ENCODE results near the gene MAP4K2.

The MAP4K2 gene

GRCh38 chr11:64778473-64779298 lies 24.3 kb downstream of the MAP4K2 start, which contains the start of gene SF1:
TSS of gene SF1 (minus strand) at chr11:64778542. CDS start at chr11:64778392, 150 bp downstream.
- Histone ChIP-seq H3K4me1 (ENCODE audit: control insufficient read depth in 1 of 2, insufficient read depth in 1 of 2, low read depth in 1 of 2, low read length in 1 of 2) (peaks cover 53 to 60% of the 10 kb centered on the region in 2 experiments), H3K27me3 (no peaks in the 10 kb centered on the region), H3K36me3 (peaks cover 33% of the 10 kb centered on the region), H3K9me3 (no peaks in the 10 kb centered on the region), H3K4me3 (ENCODE audit: low read depth in 1 of 2, low read length in 1 of 2) (peak within 1 kb of the TSS; percentile 79 to 95), H3K27ac (peak within 1 kb of the TSS; percentile 99)
- TF ChIP-seq CTCF (IDR thresholded peaks at IDR 0.05) = peak; percentile 29

GRCh38 chr11:64778223-64778472 lies 24.9 kb downstream of the MAP4K2 start:
- Histone ChIP-seq H3K36me3 (peaks cover 39% of the 10 kb centered on the region), H3K4me1 (ENCODE audit: control insufficient read depth in 1 of 2, insufficient read depth in 1 of 2, low read depth in 1 of 2, low read length in 1 of 2) (peaks cover 57 to 64% of the 10 kb centered on the region in 2 experiments), H3K27ac (peak overlapping the region; percentile 99), H3K27me3 (no peaks in the 10 kb centered on the region), H3K4me3 (ENCODE audit: low read depth in 1 of 2, low read length in 1 of 2) (peak overlapping the region; percentile 79 to 82), H3K9me3 (no peaks in the 10 kb centered on the region)
- no peak for TF ChIP-seq CTCF (IDR thresholded peaks at IDR 0.05)

GRCh38 chr11:64777449-64778222 lies 25.4 kb downstream of the MAP4K2 start:
- peaks cover 58 to 65% of the 10 kb centered on the region in 2 experiments for H3K4me1 ChIP-seq (ENCODE audit: control insufficient read depth in 1 of 2, insufficient read depth in 1 of 2, low read depth in 1 of 2, low read length in 1 of 2)
- H3K27ac ChIP-seq = peak overlapping the region; percentile 99
- peak overlapping the region; percentile 79 to 95 for H3K4me3 ChIP-seq (ENCODE audit: low read depth in 1 of 2, low read length in 1 of 2)
- no peaks in the 10 kb centered on the region for H3K27me3 ChIP-seq
- TF ChIP-seq CTCF (IDR thresholded peaks at IDR 0.05) = peak; percentile 37
- peaks cover 44% of the 10 kb centered on the region for H3K36me3 ChIP-seq
- H3K9me3 ChIP-seq = no peaks in the 10 kb centered on the region

- Histone ChIP-seq H3K27ac (peak overlapping the region; percentile 99), H3K9me3 (no peaks in the 10 kb centered on the region), H3K27me3 (no peaks in the 10 kb centered on the region), H3K4me1 (ENCODE audit: control insufficient read depth in 1 of 2, insufficient read depth in 1 of 2, low read depth in 1 of 2, low read length in 1 of 2) (peaks cover 66 to 70% of the 10 kb centered on the region in 2 experiments), H3K36me3 (peaks cover 48% of the 10 kb centered on the region), H3K4me3 (ENCODE audit: low read depth in 1 of 2, low read length in 1 of 2) (peak overlapping the region; percentile 79 to 95)
- TF ChIP-seq CTCF (IDR thresholded peaks at IDR 0.05) = no peak
Observed at GRCh38 chr11:64776875-64777274, 26.1 kb downstream of the MAP4K2 start.

GRCh38 chr11:64776425-64776824 lies 26.6 kb downstream of the MAP4K2 start:
- peaks cover 53% of the 10 kb centered on the region for H3K36me3 ChIP-seq
- H3K4me3 ChIP-seq (ENCODE audit: low read depth in 1 of 2, low read length in 1 of 2) = peak overlapping the region; percentile 79 to 95
- peak overlapping the region; percentile 99 for H3K27ac ChIP-seq
- no peaks in the 10 kb centered on the region for H3K27me3 ChIP-seq
- no peak for TF ChIP-seq CTCF (IDR thresholded peaks at IDR 0.05)
- H3K9me3 ChIP-seq = no peaks in the 10 kb centered on the region
- peaks cover 71 to 74% of the 10 kb centered on the region in 2 experiments for H3K4me1 ChIP-seq (ENCODE audit: control insufficient read depth in 1 of 2, insufficient read depth in 1 of 2, low read depth in 1 of 2, low read length in 1 of 2)

All from neutrophil (primary cell).